ENCODE data around the gene APOC3.

- no peak for TF ChIP-seq EZH2phosphoT487 (IDR thresholded peaks at IDR 0.05; ENCODE audit: borderline replicate concordance, low read length)
- peak; percentile 88 for TF ChIP-seq CTCF (conservative IDR thresholded peaks at IDR 0.05; ENCODE audit: low read depth, low read length)
- TF ChIP-seq EZH2 (IDR thresholded peaks at IDR 0.05; ENCODE audit: low read length, unreplicated experiment): no peak
These were observed 6.3 kb downstream of the APOC3 start for GRCh38 chr11:116835791-116836631.
